ACC112 (cell line): ENCODE data around the gene CPSF4L.

Experiments
- H2AFZ ChIP-seq: fragments of 200-600 bp; sonication (generic); one replicate; pipeline ENCODE4 v1.6.0; 2017; ENCODE audit warnings: antibody characterized with exemption, low read length; ENCODE audit not compliant: unreplicated experiment
- H3K27ac ChIP-seq: fragments of 200-600 bp; sonication (generic); 2 replicates; pipeline ENCODE4 v1.5.1; 2014; ENCODE audit warnings: low read depth, mild to moderate bottlenecking, antibody characterized with exemption, low read length, moderate library complexity
- H3K27me3 ChIP-seq: fragments of 200-600 bp; sonication (generic); 2 replicates; pipeline ENCODE4 v1.6.1; 2014; ENCODE audit warnings: mild to moderate bottlenecking, antibody characterized with exemption, low read length, moderate library complexity, mixed read lengths; ENCODE audit not compliant: insufficient read depth
- H3K36me3 ChIP-seq: fragments of 200-600 bp; sonication (generic); 2 replicates; pipeline ENCODE4 v1.6.1; 2016; ENCODE audit warnings: mild to moderate bottlenecking, antibody characterized with exemption, low read length, moderate library complexity, mixed read lengths; ENCODE audit not compliant: insufficient read depth
- H3K4me1 ChIP-seq: fragments of 200-600 bp; sonication (generic); one replicate; pipeline ENCODE4 v1.6.1; 2016; ENCODE audit warnings: low read length, mixed read lengths; ENCODE audit not compliant: insufficient read depth, unreplicated experiment, control insufficient read depth
- H3K4me3 ChIP-seq: fragments of 200-600 bp; sonication (generic); 2 replicates; pipeline ENCODE4 v1.5.1; 2014; ENCODE audit warnings: mild to moderate bottlenecking, low read depth, low read length
- H3K79me2 ChIP-seq: fragments of 200-600 bp; sonication (generic); one replicate; pipeline ENCODE4 v1.6.0; 2016; ENCODE audit warnings: low read length; ENCODE audit not compliant: control insufficient read depth, unreplicated experiment, insufficient read depth

The CPSF4L gene

DNA sequence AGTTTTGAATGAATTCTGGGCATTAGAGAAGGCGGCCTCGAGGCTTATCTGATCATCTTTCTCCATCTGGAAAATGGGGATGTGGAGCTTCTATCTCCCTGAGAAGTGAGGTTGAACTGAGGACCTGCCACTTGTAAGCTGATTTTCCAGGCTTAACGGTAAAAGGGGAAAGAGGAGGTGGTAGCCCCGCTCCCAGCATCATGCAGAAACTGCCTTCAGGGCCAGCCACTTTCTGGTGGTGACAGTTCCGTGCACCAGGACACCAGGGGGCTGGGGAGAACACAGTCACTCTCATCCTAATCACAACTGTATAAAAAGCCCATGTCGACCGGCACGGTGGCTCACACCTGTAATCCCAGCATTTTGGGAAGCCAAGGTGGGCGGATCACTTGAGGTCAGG lies 20.9 kb upstream of the CPSF4L start:
- Histone ChIP-seq H2AFZ (no peak overlapping the region), H3K4me3 (no peak overlapping the region), H3K79me2 (peaks cover 36% of the 10 kb centered on the region), H3K36me3 (0 out of 2 replicates have a peak, but pooled peaks cover 3% of the 10 kb centered on the region), H3K4me1 (peaks cover 31% of the 10 kb centered on the region), H3K27ac (no peak overlapping the region), H3K27me3 (no peaks in the 10 kb centered on the region)

DNA sequence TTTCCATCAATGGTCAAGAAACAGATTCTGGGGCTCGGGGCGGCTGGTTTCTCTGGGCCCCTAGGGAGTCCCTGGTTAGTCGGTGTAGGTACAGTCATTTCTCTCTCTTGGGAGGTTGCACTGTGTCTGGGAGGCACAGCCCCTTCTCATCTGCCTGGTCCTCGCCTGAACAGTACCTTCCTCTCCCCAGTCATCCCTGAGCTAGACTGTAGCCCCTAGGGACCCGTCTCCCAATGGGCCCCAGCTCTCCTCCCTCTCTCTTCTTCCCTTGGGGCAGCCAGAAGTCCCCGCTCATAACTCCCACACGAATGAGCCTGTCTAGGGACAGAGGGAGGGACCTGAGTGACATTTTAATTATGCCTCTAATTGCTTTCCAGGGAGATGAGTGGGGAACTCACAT lies 20.2 kb upstream of the CPSF4L start:
- Histone ChIP-seq H3K4me3 (no peak overlapping the region), H3K4me1 (peaks cover 24% of the 10 kb centered on the region), H3K79me2 (peaks cover 29% of the 10 kb centered on the region), H3K27ac (no peak overlapping the region), H3K36me3 (0 out of 2 replicates have a peak, but pooled peaks cover 3% of the 10 kb centered on the region), H3K27me3 (no peaks in the 10 kb centered on the region), H2AFZ (no peak overlapping the region)

DNA sequence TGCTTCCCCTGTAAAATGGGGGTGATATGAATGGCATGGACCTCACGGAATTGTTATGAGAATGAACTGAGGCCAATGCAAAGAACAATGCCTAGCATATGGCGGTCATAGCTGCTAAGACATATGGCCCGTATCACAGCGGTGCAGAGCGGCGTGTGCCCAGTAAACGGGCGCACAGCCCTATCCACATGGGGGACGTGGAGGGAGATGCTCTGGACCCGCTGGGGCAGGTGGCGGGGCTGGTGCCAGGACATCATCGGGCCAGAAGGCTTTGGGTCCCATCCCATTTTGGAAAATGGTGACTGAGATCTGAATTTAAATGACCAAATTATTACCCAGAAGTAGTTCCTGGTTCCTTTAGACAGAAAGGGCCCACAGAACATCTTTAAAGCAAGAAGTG lies 18.5 kb upstream of the CPSF4L start:
- Histone ChIP-seq H3K4me3 (no peak overlapping the region), H3K79me2 (peaks cover 12% of the 10 kb centered on the region)

DNA sequence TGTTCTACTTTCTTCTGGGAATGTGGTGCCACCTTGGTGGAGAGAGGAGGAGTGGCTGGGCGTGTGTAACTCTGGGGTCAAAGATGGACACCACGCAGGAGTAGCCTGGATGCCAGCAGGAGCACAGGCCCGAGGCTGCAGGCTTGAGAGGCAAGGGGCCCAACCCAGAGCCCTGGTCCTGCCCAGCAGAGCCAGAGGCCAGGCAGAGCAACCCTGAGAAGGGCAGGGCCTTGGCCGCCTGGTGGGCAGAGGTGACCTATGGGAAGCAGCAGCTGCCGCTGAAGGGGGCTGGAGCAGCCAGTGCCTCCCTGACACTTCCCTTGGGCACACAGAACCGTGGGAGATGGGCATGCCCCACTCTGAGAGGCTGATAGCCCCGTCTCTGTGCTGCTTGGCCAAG lies 18.0 kb upstream of the CPSF4L start:
- Histone ChIP-seq H2AFZ (no peak overlapping the region), H3K4me3 (no peak overlapping the region), H3K27ac (no peak overlapping the region), H3K36me3 (0 out of 2 replicates have a peak, but pooled peaks cover 3% of the 10 kb centered on the region), H3K79me2 (peaks cover 8% of the 10 kb centered on the region), H3K4me1 (peaks cover 14% of the 10 kb centered on the region), H3K27me3 (no peaks in the 10 kb centered on the region)

More for the DNA sequence above, 18.5 kb upstream of the CPSF4L start:
- Histone ChIP-seq H2AFZ (no peak overlapping the region), H3K27ac (no peak overlapping the region), H3K27me3 (no peaks in the 10 kb centered on the region), H3K36me3 (0 out of 2 replicates have a peak, but pooled peaks cover 3% of the 10 kb centered on the region), H3K4me1 (peaks cover 14% of the 10 kb centered on the region)

DNA sequence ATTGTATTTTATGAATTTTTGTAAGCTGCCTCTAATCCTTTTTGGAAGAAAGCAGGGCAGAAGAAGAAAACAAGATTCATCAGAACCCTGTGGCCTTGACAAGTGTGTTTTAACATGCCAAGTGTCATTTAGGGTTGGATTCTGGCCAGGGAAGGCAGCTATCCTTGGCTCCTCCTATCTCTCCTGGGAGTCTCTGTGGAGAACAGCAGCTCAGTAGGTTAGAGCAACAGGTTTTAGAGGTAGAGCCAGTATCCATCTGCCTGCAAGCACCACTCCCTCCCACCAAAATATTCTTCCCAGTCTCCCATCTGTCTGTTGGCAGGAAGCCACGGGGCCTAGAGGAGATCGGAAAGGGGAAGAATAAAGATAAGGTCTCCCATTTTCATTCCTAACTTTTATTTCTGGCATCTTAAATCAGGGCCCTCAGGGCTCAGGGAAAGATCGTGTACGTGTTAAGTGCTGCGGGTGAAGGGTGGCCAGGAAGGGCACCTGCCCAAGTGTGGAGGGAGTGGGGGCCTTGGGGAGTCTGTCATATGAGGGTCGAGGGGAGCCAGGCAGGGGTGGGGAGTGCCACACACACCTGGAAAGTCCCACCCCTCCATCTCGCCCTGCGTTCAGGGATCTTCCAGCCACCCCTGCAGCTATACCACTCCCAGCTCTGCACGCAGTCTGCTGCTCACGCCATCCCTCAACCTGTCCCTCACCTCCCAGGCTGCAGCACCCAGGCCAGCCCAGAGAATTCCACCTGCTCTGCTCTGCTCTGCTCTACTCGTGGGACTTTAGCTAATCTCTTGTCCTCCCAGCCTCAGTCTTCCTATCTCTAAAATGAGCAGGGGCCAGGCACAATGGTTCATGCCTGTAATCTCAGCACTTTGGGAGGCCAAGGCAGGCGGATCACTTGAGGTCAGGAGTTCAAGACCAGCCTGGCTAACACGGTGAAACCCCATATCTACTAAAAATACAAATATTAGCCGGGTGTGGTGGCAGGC lies 17.1 kb upstream of the CPSF4L start:
- Histone ChIP-seq H3K4me1 (peaks cover 10% of the 10 kb centered on the region), H3K4me3 (no peak overlapping the region), H3K27ac (no peak overlapping the region), H3K27me3 (no peaks in the 10 kb centered on the region), H3K79me2 (no peaks in the 10 kb centered on the region), H2AFZ (no peak overlapping the region), H3K36me3 (0 out of 2 replicates have a peak, but pooled peaks cover 3% of the 10 kb centered on the region)

DNA sequence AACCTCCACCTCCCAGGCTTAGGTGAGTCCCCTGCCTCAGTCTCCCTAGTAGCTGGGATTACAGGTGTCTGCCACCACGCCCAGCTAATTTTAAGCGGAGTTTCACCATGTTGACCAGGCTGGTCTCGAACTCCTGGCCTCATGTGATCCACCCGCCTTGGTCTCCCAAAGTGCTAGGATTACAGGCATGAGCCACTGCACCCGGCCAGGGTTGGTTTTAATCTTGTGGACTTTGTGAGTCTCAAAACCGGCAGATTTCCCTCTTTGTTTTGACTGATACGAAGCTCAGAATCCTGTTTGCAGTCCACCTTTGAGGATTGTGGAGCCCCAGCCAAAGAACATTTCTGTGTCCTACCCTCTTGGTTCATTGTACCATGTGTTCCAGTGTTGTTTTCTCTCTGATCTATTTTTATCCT lies 16.4 kb upstream of the CPSF4L start:
- Histone ChIP-seq H3K27me3 (no peaks in the 10 kb centered on the region), H3K27ac (no peak overlapping the region), H3K4me3 (no peak overlapping the region), H3K36me3 (0 out of 2 replicates have a peak, but pooled peaks cover 3% of the 10 kb centered on the region), H3K79me2 (no peaks in the 10 kb centered on the region), H2AFZ (no peak overlapping the region), H3K4me1 (peaks cover 7% of the 10 kb centered on the region)

DNA sequence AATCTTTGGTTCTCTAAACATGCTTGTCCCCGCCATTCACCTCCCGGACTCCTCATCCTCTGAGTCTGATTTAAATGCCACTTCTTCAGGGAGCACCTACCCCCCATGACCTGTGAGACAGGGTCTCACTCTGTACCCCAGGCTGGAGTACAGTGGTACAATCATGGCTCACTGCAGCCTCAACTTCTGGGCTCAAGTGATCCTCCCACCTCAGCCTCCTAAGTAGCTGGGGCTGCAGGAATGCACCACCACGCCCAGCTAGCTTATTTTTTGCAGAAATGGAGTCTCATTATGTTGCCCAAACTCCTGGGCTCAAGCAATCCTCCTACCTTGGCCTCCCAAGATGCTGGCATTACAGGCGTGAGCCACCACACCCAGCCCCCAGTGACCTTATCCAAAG lies 12.8 kb upstream of the CPSF4L start:
- no peak overlapping the region for H3K4me3 ChIP-seq
- no peak overlapping the region for H2AFZ ChIP-seq
- H3K27ac ChIP-seq: no peak overlapping the region
- no peaks in the 10 kb centered on the region for H3K79me2 ChIP-seq
- H3K27me3 ChIP-seq: no peaks in the 10 kb centered on the region
- H3K4me1 ChIP-seq: peaks cover 7% of the 10 kb centered on the region
- H3K36me3 ChIP-seq: no peaks in the 10 kb centered on the region

DNA sequence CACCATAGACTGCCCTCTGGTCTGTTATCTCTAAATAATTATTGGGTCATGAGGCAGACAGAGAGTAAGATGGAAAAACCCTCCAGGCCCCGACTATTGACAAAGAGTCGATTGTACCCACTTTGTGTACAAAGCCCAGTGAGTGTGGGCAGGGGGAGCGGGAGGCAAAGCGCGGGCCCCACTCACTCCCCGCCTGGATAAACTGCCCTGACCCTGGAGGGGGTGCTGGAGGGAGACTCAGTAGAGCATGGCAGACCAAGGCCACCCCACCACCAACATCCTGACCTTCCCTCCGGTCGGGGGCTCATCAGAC lies 11.2 kb upstream of the CPSF4L start:
- Histone ChIP-seq H3K4me3 (no peak overlapping the region), H3K36me3 (no peaks in the 10 kb centered on the region), H3K79me2 (no peaks in the 10 kb centered on the region), H3K27ac (no peak overlapping the region), H3K27me3 (no peaks in the 10 kb centered on the region), H3K4me1 (no peaks in the 10 kb centered on the region), H2AFZ (no peak overlapping the region)

DNA sequence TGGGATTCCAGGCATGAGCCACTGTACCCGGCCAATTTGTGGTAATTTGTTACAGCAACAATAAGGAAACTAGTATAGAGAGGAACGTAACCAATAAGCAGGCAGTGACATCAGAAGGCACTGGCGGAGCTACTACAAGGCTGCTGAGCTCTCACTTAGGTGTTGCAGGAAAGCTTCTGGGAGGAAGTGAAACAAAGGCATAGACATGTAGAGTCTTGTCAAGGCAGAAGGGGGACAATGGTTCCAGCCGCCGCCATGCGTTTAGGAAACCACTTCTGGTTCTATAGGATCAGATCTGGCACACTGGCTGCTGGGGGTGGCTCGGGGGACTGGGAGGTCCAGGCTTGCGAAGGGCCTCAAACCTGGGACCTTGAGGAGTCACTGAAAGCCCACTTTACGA lies 9.4 kb upstream of the CPSF4L start:
- Histone ChIP-seq H3K4me1 (no peaks in the 10 kb centered on the region), H3K36me3 (no peaks in the 10 kb centered on the region), H3K27me3 (no peaks in the 10 kb centered on the region), H3K79me2 (no peaks in the 10 kb centered on the region), H2AFZ (no peak overlapping the region), H3K27ac (no peak overlapping the region), H3K4me3 (no peak overlapping the region)

DNA sequence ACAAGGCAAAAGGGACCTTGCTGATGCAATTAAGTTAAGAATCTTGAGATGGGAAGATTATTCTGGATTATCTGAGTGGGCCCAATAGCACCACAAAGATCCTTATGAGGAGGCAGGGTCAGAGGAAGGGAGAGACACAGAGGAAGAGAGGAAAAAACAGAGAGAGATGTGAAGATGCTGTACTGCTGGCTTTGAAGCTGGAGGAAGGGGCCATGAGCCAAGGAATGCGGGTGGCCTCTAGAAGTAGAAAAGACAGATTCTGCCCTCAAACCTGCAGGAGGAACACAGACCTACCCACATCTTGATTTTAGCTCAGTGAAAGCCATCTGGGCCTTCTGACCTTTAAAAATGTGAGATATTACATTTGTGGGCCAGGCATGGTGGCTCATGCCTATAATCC lies 8.1 kb upstream of the CPSF4L start:
- no peaks in the 10 kb centered on the region for H3K79me2 ChIP-seq
- H3K27me3 ChIP-seq: no peaks in the 10 kb centered on the region
- no peak overlapping the region for H2AFZ ChIP-seq
- no peak overlapping the region for H3K27ac ChIP-seq
- H3K36me3 ChIP-seq: no peaks in the 10 kb centered on the region
- no peaks in the 10 kb centered on the region for H3K4me1 ChIP-seq
- no peak overlapping the region for H3K4me3 ChIP-seq

DNA sequence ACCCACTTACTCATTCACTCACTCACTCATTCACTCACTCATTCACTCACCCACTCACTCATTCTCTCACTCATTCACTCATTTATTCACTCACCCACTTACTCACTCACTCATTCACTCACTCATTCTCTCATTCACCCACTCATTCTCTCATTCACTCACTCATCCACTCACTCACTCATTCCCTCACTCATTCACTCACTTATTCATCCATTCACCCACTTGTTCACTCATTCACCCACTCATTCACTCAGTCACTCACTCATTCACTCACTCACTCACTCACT lies 7.6 kb upstream of the CPSF4L start:
- no peak overlapping the region for H2AFZ ChIP-seq
- H3K27me3 ChIP-seq: no peaks in the 10 kb centered on the region
- H3K4me1 ChIP-seq: no peaks in the 10 kb centered on the region
- H3K27ac ChIP-seq: no peak overlapping the region
- H3K36me3 ChIP-seq: no peaks in the 10 kb centered on the region
- no peaks in the 10 kb centered on the region for H3K79me2 ChIP-seq
- H3K4me3 ChIP-seq: no peak overlapping the region
